Muscle of back (tissue), 10 donors: ENCODE data around the gene MECR. TPM values are rescaled to one million over a fixed set of nuclear protein-coding genes. Genes with fewer than 3 reads are reported as not detected.

ENCODE experiments used
- polyA plus RNA-seq, 10 donors: library from polyadenylated mRNA; unstranded; fragments of 120-200 nt; gene quantifications; one replicate each; pipeline ENCODE4 v1.2.1, GENCODE V29; 2013; ENCODE audit not compliant: insufficient read length in 10 of 10

MECR gene
- polyA plus RNA-seq, 10 donors, result 20.3 to 24.7 (median 21.6) TPM

Other genes with a start within 250 kb of the MECR start
- 10 to 100 TPM in 1 of 10 donors, 1 to 10 TPM in 9; 5.8 to 10.3 (median 7.7) TPM for gene TMEM200B, start 107.0 kb downstream of the MECR start, polyA plus RNA-seq
- 10 to 100 TPM; 57.3 to 82.7 (median 64.0) TPM for gene SRSF4, start 49.0 kb downstream of the MECR start, polyA plus RNA-seq
- gene PTPRU, start 5.6 kb upstream of the MECR start, polyA plus RNA-seq, result 10 to 100 TPM in 9 of 10 donors, 1 to 10 TPM in 1; 8.9 to 15.9 (median 13.2) TPM